IMR-90 (cell line): ENCODE results near the gene GMNN. TPM values are rescaled to one million over a fixed set of nuclear protein-coding genes. Genes with fewer than 3 reads are reported as not detected.

Experiments used
- ATAC-seq: fragments of 200-7000 bp; cut with Tn5 transposase; 2 replicates; pipeline ENCODE4 v1.9.1; 2020; ENCODE audit warnings: low read depth, mild to moderate bottlenecking, moderate library complexity
- BruUV-seq: library from RNA; stranded (reverse); fragments of 400-500 nt; replicated peaks from 2 replicates; lab custom pipeline; 2021; lab: Mats Ljungman, UMichigan
- CTCF ChIA-PET: fragments of 300-600 bp; formaldehyde crosslinking; extraction: SDS; loops from one replicate; lab custom pipeline; 2021; ENCODE audit warnings: antibody characterized with exemption; lab: Yijun Ruan, JAX
- POLR2A ChIA-PET: fragments of 300-600 bp; sonication (Branson Sonifier 250); formaldehyde crosslinking; loops from one replicate; lab custom pipeline; 2022; ENCODE audit warnings: antibody characterized with exemption; ENCODE audit not compliant: unreplicated experiment; lab: Charles Lee
- DNase-seq: peaks from one replicate; pipeline ENCODE4 v3.0.0; 2013
- H2AFZ ChIP-seq: replicated peaks from 2 replicates; pipeline ENCODE3; 2013; ENCODE audit warnings: low read length, mild to moderate bottlenecking; ENCODE audit not compliant: poor library complexity
- H2AK5ac ChIP-seq: 2 replicates; pipeline ENCODE4 v1.6.1; 2013; ENCODE audit warnings: low read depth, low read length, inconsistent platforms
- H2AK9ac ChIP-seq: replicated peaks from 2 replicates; pipeline ENCODE3; 2013; ENCODE audit warnings: mild to moderate bottlenecking, low read depth, low read length, moderate library complexity; ENCODE audit not compliant: poor library complexity
- H2BK120ac ChIP-seq: 2 replicates; pipeline ENCODE4 v1.6.1; 2013; ENCODE audit warnings: low read depth, low read length, inconsistent platforms
- H2BK15ac ChIP-seq: 3 replicates; pipeline ENCODE4 v1.6.1; 2013; ENCODE audit warnings: low read depth, low read length, inconsistent platforms
- H2BK20ac ChIP-seq: 2 replicates; pipeline ENCODE4 v1.6.1; 2013; ENCODE audit warnings: low read depth, mild to moderate bottlenecking, inconsistent platforms, low read length, moderate library complexity
- H2BK5ac ChIP-seq: 2 replicates; pipeline ENCODE4 v1.6.1; 2013; ENCODE audit warnings: mild to moderate bottlenecking, low read depth, low read length, inconsistent platforms; ENCODE audit not compliant: poor library complexity, severe bottlenecking
- H3K14ac ChIP-seq: replicated peaks from 2 replicates; pipeline ENCODE4 v1.6.1; 2013; ENCODE audit warnings: low read depth, low read length, inconsistent platforms
- H3K18ac ChIP-seq: 2 replicates; pipeline ENCODE4 v1.6.1; 2013; ENCODE audit warnings: low read depth, low read length, control low read depth
- H3K23ac ChIP-seq: 2 replicates; pipeline ENCODE4 v1.6.1; 2013; ENCODE audit warnings: low read depth, low read length, inconsistent platforms
- H3K27ac ChIP-seq: 2 replicates; pipeline ENCODE4 v1.5.1; 2013; ENCODE audit warnings: mild to moderate bottlenecking, control low read depth, low read length; ENCODE audit not compliant: insufficient read depth
- H3K27me3 ChIP-seq: 2 replicates; pipeline ENCODE4 v1.6.1; 2013; ENCODE audit warnings: low read length; ENCODE audit not compliant: control insufficient read depth, insufficient read depth
- H3K36me3 ChIP-seq: 2 replicates; pipeline ENCODE4 v1.6.1; 2013; ENCODE audit warnings: low read length, mixed read lengths; ENCODE audit not compliant: control insufficient read depth, insufficient read depth
- H3K4ac ChIP-seq: 2 replicates; pipeline ENCODE4 v1.6.1; 2013; ENCODE audit warnings: low read depth, low read length, inconsistent platforms
- H3K4me1 ChIP-seq: 2 replicates; pipeline ENCODE4 v1.6.1; 2013; ENCODE audit warnings: low read length, mixed read lengths; ENCODE audit not compliant: control insufficient read depth, insufficient read depth
- H3K4me2 ChIP-seq: 2 replicates; pipeline ENCODE4 v1.6.1; 2013; ENCODE audit warnings: low read depth, mild to moderate bottlenecking, control low read depth, low read length, moderate library complexity
- H3K4me3 ChIP-seq: 2 replicates; pipeline ENCODE4 v1.5.1; 2013; ENCODE audit warnings: low read depth, mild to moderate bottlenecking, control low read depth, low read length, moderate library complexity; ENCODE audit not compliant: insufficient read depth
- H3K56ac ChIP-seq: 2 replicates; pipeline ENCODE4 v1.6.1; 2013; ENCODE audit warnings: low read length, inconsistent platforms; ENCODE audit not compliant: insufficient read depth; ENCODE audit errors: extremely low read depth
- H3K79me1 ChIP-seq, 2 experiments: 2 replicates each; pipeline ENCODE4 v1.6.1; 2013; ENCODE audit warnings: low read length in 2 of 2, inconsistent platforms in 1 of 2, low read depth in 1 of 2
- H3K9ac ChIP-seq: 2 replicates; pipeline ENCODE4 v1.6.1; 2013; ENCODE audit warnings: low read depth, low read length, control low read depth
- H3K9me1 ChIP-seq: 2 replicates; pipeline ENCODE4 v1.6.1; 2013; ENCODE audit warnings: low read length, inconsistent platforms; ENCODE audit not compliant: insufficient read depth
- H3K9me3 ChIP-seq: 2 replicates; pipeline ENCODE4 v1.6.1; 2013; ENCODE audit warnings: low read length; ENCODE audit not compliant: control insufficient read depth, insufficient read depth
- H4K20me1 ChIP-seq: 2 replicates; pipeline ENCODE4 v1.6.1; 2013; ENCODE audit warnings: low read length, inconsistent platforms; ENCODE audit not compliant: insufficient read depth
- H4K5ac ChIP-seq: 2 replicates; pipeline ENCODE4 v1.6.1; 2013; ENCODE audit warnings: mild to moderate bottlenecking, low read depth, low read length, control low read depth
- H4K8ac ChIP-seq, 2 experiments: 2 replicates each; pipeline ENCODE4 v1.6.1; 2013; ENCODE audit warnings: low read depth in 2 of 2, low read length in 2 of 2, control low read depth in 1 of 2, inconsistent platforms in 1 of 2
- H4K91ac ChIP-seq: 2 replicates; pipeline ENCODE4 v1.6.1; 2013; ENCODE audit warnings: low read depth, low read length, inconsistent platforms; ENCODE audit not compliant: insufficient read depth
- CHD1 ChIP-seq: IDR thresholded peaks from 2 replicates; pipeline ENCODE4 v1.6.1; 2012; ENCODE audit warnings: low read depth, low read length, improper control_type of control experiment
- MAFK ChIP-seq: IDR thresholded peaks from 2 replicates; pipeline ENCODE4 v1.6.1; 2012; ENCODE audit warnings: low read depth, low read length, improper control_type of control experiment
- MAZ ChIP-seq: IDR thresholded peaks from 2 replicates; pipeline ENCODE4 v1.6.1; 2012; ENCODE audit warnings: low read depth, mild to moderate bottlenecking, low read length, improper control_type of control experiment, moderate library complexity, borderline replicate concordance
- NFE2L2 ChIP-seq: fragments of 150-350 bp; IDR thresholded peaks from 2 replicates; pipeline ENCODE4 v1.6.1; 2016; ENCODE audit warnings: low read depth, mild to moderate bottlenecking, low read length
- RCOR1 ChIP-seq: IDR thresholded peaks from 2 replicates; pipeline ENCODE4 v1.6.1; 2012; ENCODE audit warnings: mild to moderate bottlenecking, low read length, improper control_type of control experiment; ENCODE audit not compliant: insufficient replicate concordance
- RFX5 ChIP-seq: IDR thresholded peaks from 2 replicates; pipeline ENCODE4 v1.8.0; 2012; ENCODE audit warnings: low read depth, mild to moderate bottlenecking, low read length, moderate library complexity
- whole genome bisulfite sequencing, 2 experiments: methylation state at CpG; one replicate each; pipeline versions ENCODE4 v1.1.5 to v1.1.7; 2013; ENCODE audit warnings: missing lambda C conversion rate in 2 of 2; ENCODE audit not compliant: insufficient read length in 1 of 2; ENCODE audit errors: extremely low coverage in 2 of 2; 5-methylcytosine and 5-hydroxymethylcytosine counted together
- dilution Hi-C: fragments of 300-500 bp; cut with HindIII; formaldehyde crosslinking; loops from one replicate; pipeline ENCODE4 v1.14.3; 2018; ENCODE audit warnings: low sequenced_read_pairs; ENCODE audit not compliant: unreplicated experiment
- in situ Hi-C: fragments of 300-500 bp; cut with MboI; formaldehyde crosslinking; loops from 3 replicates; pipeline ENCODE4 v1.14.3; 2019; ENCODE audit warnings: low sequenced_read_pairs, inconsistent platforms, mixed read lengths
- intact Hi-C: fragments of 100-400 bp; cut with micrococcal nuclease; formaldehyde crosslinking; loops from 2 replicates; pipeline ENCODE4 v1.10.0; 2022
- polyA plus RNA-seq, 3 experiments: library from polyadenylated mRNA; depleted of rRNA; stranded (reverse); fragments of >200 nt; gene quantifications; 2 replicates each; pipeline ENCODE4 v1.2.3, GENCODE V29; 2012; ENCODE audit warnings: low replicate concordance in 1 of 3
- total RNA-seq: library from RNA; depleted of rRNA; stranded (reverse); fragments of >200 nt; gene quantifications from 2 replicates; pipeline ENCODE4 v1.2.3, GENCODE V29; 2012

The GMNN gene
- total and polyA plus RNA-seq, 2 of the 4 experiments (the other 2 are of a cell fraction) = 19.7 to 22.2 TPM

- H3K4me3 ChIP-seq = no peak overlapping the region
- no peak overlapping the region for H3K56ac ChIP-seq
- no peaks in the 10 kb centered on the region for H3K79me1 ChIP-seq
- peaks cover 9% of the 10 kb centered on the region for H3K4me1 ChIP-seq
- H4K91ac ChIP-seq = no peak overlapping the region
- H2AFZ ChIP-seq = no peak overlapping the region
- H4K20me1 ChIP-seq = no peaks in the 10 kb centered on the region
- H3K14ac ChIP-seq = no peak overlapping the region
- ChIA-PET POLR2A (no interaction called here), CTCF (interaction anchor here (0.6 to 1.0 kb wide), 2 partner anchors 8 to 26 kb away, joined by 3 to 4 read pairs; no protein-coding TSS in a partner anchor)
- H3K9me3 ChIP-seq = no peaks in the 10 kb centered on the region
- H2BK120ac ChIP-seq = no peak overlapping the region
- in situ Hi-C loops = no loop called here
- no peak overlapping the region for H3K4me2 ChIP-seq
- H2BK20ac ChIP-seq = no peak overlapping the region
- H3K23ac ChIP-seq = no peak overlapping the region
- no CpG with 5 or more reads among the region's 3 CpGs for WGBS, 2 experiments
- peaks cover 14% of the 10 kb centered on the region for H3K36me3 ChIP-seq
- 0 out of 2 replicates have a peak, but pooled peaks cover 5% of the 10 kb centered on the region for H3K9me1 ChIP-seq
- H3K4ac ChIP-seq = no peak overlapping the region
- ATAC-seq (no peak), DNase-seq (no peak)
- intact Hi-C loops = loop anchor here (5.0 kb wide), 1 partner anchor 32 kb away; the partner anchor contains the start of gene ARMH2
- no peak overlapping the region for H3K9ac ChIP-seq
- H2AK9ac ChIP-seq = no peak overlapping the region
- H3K27me3 ChIP-seq = no peaks in the 10 kb centered on the region
- no peak overlapping the region for H3K18ac ChIP-seq
- TF ChIP-seq MAZ (no peak), RCOR1 (no peak), RFX5 (no peak), NFE2L2 (no peak), CHD1 (no peak), MAFK (no peak)
- H4K8ac ChIP-seq = no peak overlapping the region
- H4K5ac ChIP-seq = no peak overlapping the region
- no peak overlapping the region for H2BK15ac ChIP-seq
- H2AK5ac ChIP-seq = no peak overlapping the region
- no peak overlapping the region for H2BK5ac ChIP-seq
- dilution Hi-C loops = loop anchor here (25.0 kb wide), 1 partner anchor 258 kb away; no protein-coding TSS in a partner anchor
- H3K27ac ChIP-seq = no peak overlapping the region
- no TSS peak for BruUV-seq
Measured at GRCh38 chr6:24829657-24830056, 54.9 kb downstream of the GMNN start.
